HG03108 (cell line): ENCODE results near the gene PARD6G.

ENCODE experiments used
- ATAC-seq: cut with Tn5 transposase; IDR thresholded peaks from one replicate; pipeline ENCODE4 v1.9.1; 2021; ENCODE audit warnings: moderate library complexity; ENCODE audit not compliant: unreplicated experiment

PARD6G gene

DNA sequence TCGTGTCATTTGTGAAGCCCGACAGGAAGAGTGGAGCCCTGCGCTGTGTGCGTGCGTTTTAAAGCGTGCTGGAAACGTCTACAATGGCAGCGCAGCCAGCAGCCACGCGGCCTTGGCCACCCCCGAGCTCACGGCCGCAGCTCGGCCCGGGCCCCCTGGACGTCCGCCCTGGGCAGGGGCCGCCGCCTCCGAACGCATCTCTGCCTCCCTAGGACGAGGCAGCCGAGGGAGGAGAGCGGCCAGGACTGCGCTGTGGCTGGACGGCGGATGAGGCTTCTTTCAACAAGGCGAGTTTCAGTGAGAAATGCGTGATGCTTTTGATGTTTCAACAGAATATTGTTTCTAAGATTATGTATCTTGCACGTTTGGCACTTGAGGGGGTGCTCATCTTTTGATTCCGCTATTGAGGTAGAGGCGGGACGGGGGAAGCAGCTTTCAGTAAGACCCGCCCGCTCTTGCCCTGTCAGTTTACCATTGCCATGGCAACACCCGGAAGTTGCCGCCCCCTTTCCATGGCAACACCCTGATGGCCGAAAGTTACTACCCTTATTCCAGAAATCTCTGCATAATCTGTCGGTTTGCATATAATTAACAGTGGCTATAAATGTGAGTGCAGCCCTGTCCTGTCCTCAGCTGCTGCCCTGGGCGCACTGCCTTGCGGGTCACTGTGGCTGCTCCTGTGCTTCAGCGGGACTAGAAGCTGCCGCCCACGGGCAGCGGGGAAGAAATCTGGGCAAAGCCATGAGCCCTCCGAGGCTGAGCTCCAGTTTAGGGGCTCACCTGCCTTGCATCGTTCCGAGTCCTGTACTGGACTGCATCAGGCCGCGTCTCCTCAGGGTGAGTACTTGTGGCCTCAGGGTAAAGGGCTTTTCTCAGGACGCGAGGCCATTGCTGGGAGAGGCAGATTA is 99.6 kb downstream of the PARD6G start:
- peak; percentile 83 for ATAC-seq

DNA sequence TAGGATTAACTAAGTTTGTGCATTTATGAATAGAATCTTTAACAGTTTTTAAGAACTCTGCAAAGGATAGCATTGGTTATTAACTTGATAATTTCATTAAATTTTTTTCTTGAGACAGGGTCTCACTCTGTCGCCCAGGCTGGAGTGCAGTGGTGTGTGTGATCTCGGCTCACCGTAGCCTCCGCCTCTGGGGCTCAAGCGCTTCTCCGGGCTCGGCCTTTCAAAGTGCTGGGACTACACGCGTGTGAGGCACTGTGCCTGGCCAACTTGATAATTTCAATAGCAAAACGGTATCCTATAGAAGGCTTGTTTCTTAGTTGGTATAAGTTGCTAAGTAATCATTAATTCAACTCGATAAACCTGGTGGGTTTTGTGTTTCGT is 100.3 kb downstream of the PARD6G start:
- peak; percentile 32 for ATAC-seq

DNA sequence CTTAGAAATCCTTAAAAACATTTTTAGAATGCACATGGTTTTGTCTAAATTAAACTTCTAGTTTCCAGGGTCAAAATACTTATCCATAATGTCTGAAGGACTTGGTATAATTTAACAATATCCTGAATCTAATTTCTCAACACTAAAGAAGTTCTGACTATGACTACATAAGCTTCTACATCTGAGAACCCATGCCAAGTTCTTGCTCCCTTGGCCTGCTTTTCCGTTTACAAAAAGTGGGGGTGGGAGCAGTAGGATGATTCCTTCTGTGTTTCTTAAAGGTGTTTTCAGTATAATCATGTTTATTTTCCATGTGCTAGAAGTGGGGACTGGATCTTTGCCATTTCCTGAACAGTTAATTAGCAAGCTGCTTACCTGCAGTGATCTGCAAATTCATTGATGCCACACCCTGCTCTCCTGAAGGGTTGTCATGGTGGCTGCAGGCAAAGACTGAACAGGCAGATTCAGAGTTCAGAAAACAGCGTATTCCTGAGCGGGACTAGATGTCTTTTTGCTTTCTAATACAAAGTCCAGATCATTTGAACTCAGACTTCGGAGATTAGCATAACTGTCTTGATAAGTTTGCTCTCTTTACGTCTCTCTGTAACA is 102.0 kb downstream of the PARD6G start:
- ATAC-seq: no peak

DNA sequence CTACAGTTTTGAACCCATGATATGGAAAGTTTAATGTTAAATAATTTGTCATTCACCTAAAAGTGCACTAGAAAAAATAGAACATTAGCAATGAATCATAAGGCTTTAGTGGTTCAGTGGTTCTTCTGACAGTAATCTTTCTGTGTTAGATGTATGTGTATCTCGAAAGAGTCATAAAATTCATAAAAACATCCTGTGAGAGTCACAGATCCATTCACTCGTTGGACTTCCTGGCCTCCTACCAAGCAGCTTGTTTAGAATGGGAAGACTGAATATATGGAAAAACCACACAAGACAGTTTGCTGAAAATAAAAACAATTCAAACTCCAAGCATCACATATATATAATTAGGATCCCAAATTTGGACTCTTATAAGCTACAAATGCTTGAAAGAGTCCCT is 103.4 kb downstream of the PARD6G start:
- ATAC-seq: no peak

DNA sequence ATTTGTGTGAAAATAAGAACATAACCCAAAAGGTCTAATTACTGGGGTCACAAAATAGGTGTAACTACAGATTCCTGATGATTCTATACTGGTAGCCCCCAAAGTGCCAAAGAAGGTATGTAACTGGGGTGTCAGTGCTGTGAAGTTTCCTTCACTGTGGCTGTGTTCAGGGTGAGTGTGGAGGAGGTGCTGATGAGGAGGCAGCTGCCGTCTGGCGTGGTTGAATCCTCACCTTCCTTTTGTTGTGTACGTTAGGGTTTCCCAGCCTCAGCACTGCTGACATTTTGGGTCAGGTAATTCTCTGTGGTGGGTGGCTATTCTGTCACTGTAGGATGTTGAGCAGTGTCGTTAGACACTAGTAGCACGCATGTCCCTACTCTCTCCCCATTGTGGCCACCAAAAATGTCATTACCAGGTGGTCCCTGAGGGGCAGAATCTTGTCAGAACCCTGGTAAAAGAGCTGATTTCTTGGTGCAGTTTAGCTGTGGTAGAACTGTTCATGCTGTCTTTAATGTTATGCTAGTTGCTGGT is 106.8 kb downstream of the PARD6G start:
- ATAC-seq: no peak

DNA sequence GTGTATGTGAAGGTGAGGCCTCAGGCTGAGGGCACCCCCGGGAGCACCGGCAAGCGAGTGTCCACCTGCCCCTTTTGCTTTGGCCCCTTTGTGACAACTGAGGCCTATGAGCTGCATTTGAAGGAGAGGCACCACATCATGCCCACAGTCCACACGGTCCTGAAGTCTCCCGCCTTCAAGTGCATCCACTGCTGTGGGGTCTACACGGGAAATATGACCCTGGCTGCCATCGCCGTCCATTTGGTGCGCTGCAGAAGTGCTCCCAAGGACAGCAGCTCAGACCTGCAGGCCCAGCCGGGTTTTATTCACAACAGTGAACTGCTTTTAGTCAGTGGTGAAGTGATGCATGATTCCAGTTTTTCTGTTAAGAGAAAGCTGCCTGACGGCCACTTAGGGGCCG is 109.3 kb downstream of the PARD6G start:
- no peak for ATAC-seq

DNA sequence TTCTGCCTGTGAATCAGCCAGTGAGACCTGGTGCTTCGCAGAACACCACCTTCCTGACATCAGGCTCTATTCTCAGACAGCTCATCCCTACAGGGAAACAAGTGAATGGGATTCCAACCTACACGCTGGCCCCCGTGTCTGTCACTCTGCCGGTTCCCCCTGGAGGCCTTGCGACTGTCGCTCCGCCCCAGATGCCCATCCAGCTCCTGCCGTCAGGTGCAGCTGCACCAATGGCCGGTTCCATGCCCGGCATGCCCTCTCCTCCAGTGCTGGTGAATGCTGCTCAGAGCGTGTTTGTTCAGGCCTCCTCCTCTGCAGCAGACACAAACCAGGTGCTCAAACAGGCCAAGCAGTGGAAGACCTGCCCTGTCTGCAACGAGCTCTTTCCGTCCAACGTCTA is 110.2 kb downstream of the PARD6G start:
- ATAC-seq: no peak

DNA sequence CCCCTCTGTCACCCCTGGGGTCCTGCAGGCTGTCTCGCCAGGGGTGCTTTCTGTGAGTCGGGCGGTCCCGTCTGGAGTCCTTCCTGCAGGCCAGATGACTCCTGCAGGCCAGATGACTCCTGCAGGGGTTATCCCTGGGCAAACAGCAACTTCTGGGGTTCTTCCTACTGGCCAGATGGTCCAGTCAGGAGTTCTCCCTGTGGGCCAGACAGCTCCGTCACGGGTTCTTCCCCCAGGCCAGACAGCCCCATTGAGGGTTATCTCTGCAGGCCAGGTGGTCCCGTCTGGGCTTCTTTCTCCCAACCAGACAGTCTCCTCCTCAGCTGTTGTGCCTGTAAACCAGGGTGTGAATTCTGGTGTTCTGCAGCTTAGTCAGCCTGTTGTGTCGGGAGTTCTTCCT is 110.6 kb downstream of the PARD6G start:
- ATAC-seq: no peak

DNA sequence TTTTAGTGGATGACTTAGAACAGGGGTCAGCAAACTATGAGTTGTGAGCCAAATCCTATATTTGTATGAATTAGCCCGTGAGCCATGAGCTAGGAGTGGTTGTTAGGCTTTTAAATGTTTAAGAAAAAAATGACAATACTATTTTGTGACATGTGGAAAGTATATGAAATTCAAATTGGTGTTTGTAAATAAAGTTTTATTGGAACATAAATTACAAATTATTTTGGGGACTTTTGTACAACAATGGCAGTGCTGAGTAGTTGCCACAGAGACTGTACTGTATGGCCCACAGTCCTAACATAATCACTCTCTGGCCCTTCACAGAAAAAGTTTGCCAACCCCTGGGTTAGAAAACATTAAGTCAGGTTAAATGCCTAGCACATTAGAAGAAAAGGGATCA is 112.2 kb downstream of the PARD6G start:
- no peak for ATAC-seq

DNA sequence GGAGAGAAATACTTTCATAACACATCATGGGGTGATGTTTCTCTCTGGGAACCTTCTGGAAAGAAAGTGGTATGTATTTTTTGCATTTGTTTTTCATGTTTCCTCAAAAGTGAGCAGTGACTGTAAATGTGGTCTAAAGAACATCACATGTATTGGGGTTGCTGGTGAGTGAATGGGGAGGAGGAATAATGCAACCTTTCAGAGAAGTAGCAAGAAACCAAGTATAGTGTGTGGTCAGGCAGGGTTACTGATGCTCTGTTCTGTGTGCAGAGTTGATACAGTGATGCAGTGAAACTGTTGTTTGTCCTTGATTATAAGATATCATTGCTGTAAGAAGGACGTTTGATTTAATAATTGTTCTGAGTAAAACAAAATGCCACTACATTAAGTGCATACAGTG is 114.2 kb downstream of the PARD6G start:
- no peak for ATAC-seq

DNA sequence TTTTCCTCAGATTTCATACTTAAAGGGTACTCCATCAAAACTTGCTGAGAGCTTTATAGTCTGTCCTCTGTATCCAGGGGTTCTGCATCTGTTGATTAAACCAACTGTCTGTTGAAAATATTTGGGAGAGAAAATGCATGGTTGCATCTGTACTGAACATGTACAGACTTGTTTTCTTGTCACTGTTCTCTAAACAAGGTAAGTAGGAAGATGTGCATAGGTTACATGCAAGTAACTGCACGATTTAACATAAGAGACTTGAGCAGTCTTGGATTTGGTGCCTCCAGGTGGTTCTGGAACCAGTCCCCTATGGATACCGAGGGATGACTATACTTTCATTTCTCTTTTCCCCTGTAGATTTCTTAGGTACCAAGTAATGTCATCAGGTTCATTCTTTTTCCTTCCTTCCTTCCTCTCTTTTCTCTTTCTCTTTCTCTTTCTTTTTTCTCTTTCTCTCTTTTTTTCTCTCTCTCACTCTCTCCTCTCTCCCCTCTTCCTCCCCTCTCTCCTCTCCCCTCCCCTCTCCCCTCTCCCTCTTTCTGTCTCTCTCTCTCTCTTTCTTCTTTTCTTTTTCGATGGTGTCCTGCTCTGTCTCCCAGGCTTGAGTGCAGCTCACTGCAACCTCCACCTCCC is 115.0 kb downstream of the PARD6G start:
- no peak for ATAC-seq

DNA sequence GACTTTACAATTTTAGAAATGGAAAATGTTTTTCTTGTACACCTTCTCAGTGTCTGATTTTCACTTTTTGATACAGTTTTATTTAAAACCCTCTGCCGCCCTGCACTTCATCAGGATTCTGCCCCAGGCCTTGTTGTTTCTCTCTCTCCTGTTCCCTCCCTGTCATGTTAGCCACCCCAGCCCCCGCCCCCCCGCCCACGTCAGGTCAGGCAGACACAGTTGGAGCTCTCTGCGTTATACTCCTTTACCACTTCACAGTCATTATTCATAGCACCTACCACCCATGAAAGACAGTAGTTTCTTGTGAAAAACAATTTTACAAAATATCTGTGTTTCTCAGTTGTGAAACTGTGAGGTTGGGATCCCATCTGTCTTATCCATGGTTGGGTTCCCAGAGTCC is 116.8 kb downstream of the PARD6G start:
- no peak for ATAC-seq

DNA sequence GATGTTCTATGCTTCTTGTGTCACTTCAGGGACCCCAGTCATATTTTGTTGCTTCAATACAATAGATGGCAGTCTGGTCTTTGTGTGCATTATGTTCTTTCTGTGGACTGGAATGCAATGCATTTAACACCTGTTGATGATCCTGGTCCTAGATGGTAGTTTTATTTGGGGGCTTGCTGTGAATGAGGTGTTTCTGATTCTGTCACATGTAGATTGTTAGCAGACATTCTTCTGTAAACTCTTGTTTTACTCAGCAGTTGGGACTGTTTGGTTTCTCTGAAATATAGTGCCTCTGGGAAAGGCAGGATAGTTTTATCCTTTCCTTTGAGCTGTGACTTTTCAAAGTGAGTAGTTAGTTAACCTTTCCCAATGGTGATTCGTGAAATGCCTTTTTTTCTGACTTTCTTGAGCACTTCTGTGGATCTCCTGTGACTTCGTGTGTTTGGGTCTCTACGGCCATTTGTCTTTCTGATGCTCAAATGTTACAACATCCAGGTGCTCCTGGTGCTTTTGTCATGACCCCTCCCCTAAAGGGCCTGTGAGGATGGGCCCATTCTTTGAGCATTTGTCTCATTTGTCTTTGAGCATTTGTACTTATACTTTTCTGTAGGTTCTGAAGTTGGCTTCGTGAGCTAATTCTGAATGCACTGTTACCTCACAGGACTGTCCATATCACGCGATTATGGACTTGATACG is 117.5 kb downstream of the PARD6G start:
- ATAC-seq: no peak

DNA sequence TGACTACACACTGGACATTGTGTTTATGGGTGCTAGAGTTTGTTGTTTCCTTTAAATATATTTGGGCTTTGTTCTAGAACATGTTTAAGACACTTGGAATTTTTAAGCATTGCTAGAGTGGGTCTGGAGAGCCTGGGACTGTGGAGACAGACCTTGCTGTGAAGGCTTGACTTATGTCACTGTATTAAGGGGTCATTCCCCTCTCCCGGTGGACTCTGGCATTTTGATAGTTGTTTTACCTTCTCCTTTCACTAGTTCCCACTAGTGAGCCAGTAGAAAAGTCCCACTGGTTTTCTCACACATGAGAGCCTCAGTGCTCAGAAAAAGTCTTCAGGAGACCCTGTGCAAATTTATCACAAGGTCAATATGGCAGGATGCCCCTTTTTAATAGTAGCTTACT is 119.7 kb downstream of the PARD6G start:
- ATAC-seq: no peak

DNA sequence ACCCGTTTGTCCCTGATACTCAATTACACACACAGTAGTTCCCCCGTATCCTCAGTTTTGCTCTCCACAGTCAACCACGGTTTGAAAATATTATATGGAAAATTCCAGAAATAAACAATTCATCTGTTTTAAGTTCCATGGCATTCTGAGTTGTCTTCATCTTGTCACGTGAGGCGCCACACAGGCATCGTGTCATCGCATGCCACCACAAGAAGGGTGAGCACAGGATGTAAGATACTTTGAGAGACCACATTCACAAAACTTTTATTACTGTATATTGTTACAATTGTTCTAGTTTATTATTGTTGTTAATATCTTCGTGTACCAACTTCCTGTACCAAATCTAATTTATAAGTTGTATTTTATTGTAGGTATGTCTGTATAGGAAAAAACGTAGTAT is 120.5 kb downstream of the PARD6G start:
- ATAC-seq: no peak

DNA sequence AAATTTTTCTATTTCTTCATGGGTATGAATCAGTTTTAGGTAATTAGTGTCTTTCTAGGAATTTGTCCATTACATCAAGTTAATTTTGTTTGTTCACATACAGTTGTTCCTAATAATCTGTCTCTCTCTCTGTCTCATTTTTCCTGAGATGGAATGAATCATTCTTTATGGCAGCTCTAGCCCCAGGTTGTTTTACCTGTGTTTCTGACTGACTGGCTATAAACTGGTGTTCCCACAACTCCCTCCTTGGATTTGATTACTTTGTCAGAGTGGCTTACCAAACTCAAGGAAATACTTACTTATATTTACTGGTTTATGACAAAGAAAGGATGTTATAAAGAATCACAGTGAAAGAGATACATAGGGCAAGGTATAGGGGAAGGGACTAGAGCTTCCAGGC is 123.2 kb downstream of the PARD6G start:
- ATAC-seq: no peak

DNA sequence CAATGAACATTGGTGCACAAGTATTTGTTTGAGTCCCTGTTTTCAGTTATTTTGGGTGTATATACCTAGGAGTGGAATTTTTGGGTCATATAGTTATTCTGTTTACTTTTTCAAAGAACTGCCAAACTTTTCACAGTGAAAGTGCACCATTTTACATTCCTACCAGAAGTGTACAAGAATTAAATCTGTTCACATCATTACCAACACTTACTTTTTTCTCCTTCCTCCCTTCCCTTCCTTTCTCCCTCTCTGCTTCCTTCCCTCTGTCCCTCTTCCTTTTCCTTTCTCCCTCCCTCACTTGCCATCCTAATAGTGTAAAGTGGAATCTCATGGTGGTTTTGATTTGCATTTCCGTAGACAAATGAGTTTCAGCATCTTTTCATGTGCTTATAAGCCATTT is 126.4 kb downstream of the PARD6G start:
- no peak for ATAC-seq

DNA sequence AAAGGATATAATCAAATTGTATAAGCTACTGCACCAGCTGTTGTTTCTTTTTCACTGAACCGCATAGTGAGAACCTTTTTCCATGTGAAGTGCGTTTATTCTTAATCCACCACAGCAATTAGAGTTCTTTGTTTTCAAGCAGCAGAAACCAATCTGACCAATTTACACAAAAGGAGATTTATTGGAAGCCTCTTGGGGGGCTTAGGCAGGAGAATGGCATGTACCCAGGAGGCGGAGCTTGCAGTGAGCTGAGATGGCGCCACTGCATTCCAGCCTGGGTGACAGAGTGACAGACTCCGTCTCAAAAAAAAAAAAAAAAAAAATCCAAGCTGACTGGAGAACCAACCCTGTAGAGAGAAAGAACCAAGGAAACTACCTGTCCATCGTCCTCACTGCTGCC is 128.2 kb downstream of the PARD6G start:
- ATAC-seq: no peak

DNA sequence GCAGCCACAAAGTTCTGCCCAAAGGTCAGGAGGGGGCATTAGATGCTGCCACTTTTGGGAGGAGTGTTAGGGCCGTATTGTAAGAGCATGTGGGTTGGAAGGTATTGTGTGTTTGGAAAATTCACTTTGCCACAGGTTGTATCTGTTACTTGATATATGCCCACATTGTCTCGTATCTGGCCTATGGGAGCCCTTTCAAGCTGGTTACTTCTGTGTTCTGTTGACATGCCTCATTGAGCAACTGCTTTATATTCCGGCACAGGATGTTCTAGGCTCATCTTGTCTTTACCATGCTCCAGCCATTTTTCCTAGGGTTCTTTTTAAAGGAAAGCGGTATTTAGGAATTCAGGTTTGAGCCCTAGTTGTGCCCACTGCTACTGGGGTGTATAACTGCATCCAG is 132.3 kb downstream of the PARD6G start:
- no peak for ATAC-seq

DNA sequence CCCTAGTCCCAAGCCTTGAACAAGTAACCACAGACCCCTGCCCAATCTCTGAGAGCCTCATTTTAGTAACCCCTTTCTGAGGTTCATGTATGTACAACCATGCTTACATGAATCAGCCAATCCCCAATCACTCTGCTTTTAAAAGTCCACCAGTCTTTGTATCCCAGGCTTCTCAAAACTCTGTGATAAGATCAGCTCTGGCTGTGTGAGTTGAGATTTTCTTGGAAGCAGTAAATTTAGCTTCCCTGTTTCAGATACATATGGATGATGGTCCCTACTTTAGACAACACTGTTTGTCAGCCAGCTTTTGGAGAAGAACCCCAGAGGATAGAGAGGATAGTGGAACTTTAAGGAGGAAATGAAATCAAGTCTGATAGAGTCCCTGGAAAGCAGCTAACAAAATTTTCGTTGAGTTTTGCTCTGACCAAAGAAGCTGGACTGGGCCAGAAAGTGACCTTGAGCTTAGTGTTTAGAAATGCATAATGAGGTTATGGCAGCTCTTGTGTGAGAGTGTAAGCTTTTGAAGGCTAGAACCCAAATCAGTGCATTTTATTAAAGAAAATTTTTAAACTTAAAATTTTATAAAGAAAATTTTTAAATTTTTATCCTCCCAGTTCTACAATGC is 134.6 kb downstream of the PARD6G start:
- ATAC-seq: no peak

DNA sequence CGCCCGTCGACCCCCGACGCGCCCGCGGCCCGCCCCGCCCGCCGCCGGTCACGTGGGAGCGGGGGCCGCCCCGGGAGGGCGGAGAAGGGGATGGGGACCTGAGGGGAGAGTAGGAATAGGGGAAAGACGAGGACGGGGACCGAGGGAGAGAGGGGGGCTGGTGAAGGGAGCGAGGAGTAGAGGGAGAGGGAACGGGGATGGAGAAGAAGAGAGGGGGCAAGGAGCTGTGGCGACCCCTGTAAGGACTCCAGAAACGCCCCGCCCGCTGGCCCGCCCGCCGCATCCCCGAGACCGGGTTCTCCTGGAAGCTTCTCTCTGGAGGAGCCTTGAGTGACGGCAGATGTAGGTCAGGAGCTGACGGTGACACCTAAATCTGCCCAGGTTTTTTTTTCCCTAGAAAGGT is 137.6 kb downstream of the PARD6G start:
- ATAC-seq: peak; percentile 19
